Epithelial cell of prostate (primary cell): ENCODE data around the gene ADH6.
"Not testable (repeated sequence)": the region's sequence is repeated elsewhere in the genome, so short reads cannot be mapped to it uniquely, and the experiment has no call there.

Experiments
- DNase-seq: peaks from one replicate; pipeline ENCODE4 v3.0.0-alpha.2; 2011; ENCODE audit warnings: low read depth, low spot score
- H3K27ac ChIP-seq: fragments of 450-650 bp; 2 replicates; pipeline ENCODE4 v1.5.1; 2017; ENCODE audit warnings: mild to moderate bottlenecking

ADH6 gene

DNA sequence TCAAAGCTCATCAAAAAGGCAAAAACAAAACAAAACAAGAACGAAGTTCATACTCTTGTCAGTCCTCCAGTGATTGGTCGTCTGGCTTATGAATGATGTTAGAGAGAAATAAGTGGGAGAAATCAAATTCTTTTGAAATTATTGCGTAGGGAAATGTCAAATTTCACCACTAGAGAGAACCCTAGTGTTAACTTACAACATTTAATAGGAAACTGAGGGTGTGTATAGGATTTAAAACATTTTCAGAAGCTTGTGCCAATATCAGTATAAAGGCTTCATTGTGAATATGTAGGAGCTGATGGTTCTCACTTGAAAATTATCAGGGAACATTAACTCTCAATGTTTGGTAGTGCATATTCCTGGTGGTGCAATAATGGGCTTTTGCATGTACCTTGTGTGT, 17.4 kb downstream of the ADH6 start:
- H3K27ac ChIP-seq = no peak overlapping the region
- no peak for DNase-seq

DNA sequence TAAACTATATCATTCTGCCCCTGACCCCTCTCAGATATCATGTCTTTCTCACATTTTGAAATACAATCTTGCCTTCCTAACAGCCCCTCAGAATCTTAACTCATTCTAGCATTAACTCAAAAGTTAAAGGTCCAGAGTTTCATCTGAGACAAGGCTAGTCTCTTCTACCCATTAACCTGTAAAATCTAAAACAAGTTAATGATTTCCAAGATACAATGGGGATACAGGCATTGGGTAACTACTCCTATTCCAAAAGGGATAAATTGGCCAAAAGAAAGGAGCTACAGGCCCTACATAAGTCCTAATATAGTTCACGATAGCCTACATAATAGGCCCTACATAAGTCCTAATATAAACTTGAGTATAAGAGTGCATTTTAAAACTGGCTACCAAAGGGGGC, 18.9 kb downstream of the ADH6 start:
- H3K27ac ChIP-seq = no peak overlapping the region
- DNase-seq = no peak

DNA sequence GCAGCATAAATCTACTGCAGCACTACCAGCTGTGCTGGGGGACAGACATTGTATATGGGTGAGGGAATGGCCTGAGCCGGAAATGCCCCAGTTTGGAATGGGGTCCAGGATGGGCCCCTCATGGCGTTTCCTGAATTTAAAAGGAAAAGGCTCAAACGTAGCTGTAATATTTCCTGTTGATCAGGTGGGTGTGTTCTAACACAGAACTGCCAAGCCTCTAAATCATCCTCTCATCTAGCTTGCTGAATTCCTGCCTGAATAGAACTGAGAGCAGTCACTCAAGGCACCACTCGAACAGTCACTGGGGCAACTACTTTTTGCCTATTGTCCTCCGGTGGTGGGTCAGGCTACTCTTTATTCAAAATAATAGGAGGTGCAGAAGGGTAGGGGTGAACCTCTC, 28.7 kb downstream of the ADH6 start:
- H3K27ac ChIP-seq = no peak overlapping the region
- no peak for DNase-seq

GRCh38 chr4:99189900-99190299, 29.1 kb downstream of the ADH6 start:
- DNase-seq, H3K27ac ChIP-seq: not testable (repeated sequence)

- DNase-seq = no peak
- no peak overlapping the region for H3K27ac ChIP-seq
These were observed 33.0 kb downstream of the ADH6 start for GRCh38 chr4:99186029-99186428.

- H3K27ac ChIP-seq = no peak overlapping the region
- DNase-seq = no peak
These were observed 33.5 kb downstream of the ADH6 start for GRCh38 chr4:99185581-99185980.

- H3K27ac ChIP-seq = no peak overlapping the region
- peak; percentile 8 for DNase-seq
These were observed 38.5 kb downstream of the ADH6 start for GRCh38 chr4:99180382-99181070.

DNA sequence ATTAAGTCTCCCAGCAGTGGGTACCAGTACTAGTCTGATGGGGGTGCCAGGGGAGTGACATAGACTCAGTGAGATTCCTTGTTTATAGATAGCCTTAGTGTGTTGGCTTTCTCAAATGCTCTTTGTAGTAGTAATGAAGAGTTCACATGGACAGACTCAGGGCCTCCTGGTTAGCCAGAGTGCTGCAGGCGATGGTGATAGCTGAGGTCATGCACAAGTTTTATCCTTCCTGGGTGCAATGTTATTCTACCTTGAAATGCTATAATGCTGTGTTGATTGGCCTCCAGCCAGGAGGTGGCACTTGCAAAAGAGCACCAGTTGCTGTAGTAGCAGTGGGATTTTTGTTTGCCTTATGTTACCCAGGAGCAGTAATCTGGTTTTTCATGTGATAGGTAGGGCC, 39.4 kb downstream of the ADH6 start:
- no peak for DNase-seq
- H3K27ac ChIP-seq = no peak overlapping the region

- no peak for DNase-seq
- H3K27ac ChIP-seq = no peak overlapping the region
These were observed 39.9 kb downstream of the ADH6 start for GRCh38 chr4:99179178-99179577.

DNA sequence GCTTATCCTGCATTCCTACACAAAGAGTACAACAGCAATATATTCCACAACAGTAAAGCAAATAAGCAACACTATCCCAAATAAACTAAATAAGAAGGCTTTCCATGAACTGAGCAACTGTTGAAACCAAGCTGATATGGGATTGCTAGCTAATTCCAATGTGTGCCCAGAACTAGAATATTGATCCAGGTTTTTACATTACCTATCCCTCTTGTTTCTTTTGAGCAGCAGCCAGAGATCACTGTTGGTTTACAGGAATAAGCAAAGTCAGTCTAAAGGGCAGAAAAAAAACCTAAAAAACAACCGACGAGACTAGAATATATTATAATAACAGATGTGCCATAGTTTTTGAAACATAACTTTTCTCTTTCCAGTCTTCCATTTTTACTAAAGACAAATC, 52.5 kb downstream of the ADH6 start:
- DNase-seq = no peak
- H3K27ac ChIP-seq = peak overlapping the region; percentile 12

DNA sequence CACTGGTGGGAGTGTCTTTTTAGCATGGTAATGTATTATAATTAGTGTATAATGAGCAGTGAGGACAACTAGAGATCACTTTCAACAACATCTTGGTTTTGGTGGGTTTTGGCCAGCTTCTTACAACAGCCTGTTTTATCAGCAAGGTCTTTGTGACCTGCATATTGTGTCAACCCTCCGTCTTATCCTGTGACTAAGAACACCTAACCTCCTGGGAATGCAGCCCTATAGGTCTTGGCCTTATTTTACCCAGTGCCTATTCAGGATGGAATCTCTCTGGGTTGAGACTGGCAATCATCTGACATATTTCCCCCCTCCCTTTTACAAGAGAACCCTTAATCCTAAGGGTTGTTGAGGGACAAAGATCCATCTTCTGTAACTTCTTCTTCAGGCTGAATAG, 53.1 kb downstream of the ADH6 start:
- H3K27ac ChIP-seq = peak overlapping the region; percentile 12
- DNase-seq = no peak

GRCh38 chr4:99161373-99162099, 57.5 kb downstream of the ADH6 start:
- H3K27ac ChIP-seq = no peak overlapping the region
- no peak for DNase-seq

DNA sequence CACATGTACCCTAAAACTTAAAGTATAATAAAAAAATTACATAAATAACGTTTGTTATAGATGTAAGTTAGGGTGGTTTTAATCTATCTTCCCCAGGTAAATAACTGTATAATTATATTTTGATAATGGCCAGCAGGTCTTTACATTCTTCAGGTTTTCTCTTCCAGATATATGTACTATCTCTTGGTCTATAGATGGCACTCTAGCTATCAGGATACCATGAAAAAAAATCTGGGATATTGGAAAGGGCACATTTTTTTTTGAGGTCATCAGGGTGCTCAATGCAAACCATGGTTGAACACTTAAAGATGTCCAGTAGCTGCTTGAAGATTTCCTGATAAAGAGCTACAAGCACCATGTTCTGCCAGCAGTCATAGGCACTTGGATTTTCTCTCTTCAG, 59.3 kb downstream of the ADH6 start:
- H3K27ac ChIP-seq = no peak overlapping the region
- DNase-seq = no peak

DNA sequence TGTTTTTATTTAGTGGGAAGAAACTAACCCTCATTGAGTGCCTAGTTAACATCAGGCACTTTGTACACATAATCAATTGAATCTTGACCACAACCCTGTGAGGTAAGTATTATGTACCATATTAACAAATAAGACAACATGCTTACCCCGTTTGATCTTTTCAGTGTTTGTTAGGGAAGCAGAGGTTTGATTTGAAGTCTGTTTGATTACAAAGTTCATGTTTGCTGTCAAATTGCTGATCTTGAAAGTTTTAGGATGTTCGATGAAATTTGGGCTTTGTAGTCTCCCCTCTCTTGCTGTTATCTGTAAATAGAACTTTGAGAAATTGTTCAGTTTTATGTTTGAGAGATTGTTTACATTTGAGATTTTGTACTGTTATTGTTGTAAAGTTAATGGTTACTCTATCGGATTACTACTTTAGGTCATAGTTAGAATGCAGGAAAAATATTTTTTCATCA, 61.5 kb downstream of the ADH6 start:
- H3K27ac ChIP-seq = no peak overlapping the region
- no peak for DNase-seq

- no peak overlapping the region for H3K27ac ChIP-seq
- no peak for DNase-seq
These were observed 62.1 kb downstream of the ADH6 start for GRCh38 chr4:99156992-99157391.

GRCh38 chr4:99154658-99155342, 64.2 kb downstream of the ADH6 start:
- no peak overlapping the region for H3K27ac ChIP-seq
- DNase-seq = no peak
